Fibroblast of skin of abdomen (primary cell): ENCODE data around the gene WDR19.
"Not testable (repeated sequence)": the region's sequence is repeated elsewhere in the genome, so short reads cannot be mapped to it uniquely, and the experiment has no call there.

ENCODE experiments used
- DNase-seq: peaks from one replicate; pipeline ENCODE4 v3.0.0-alpha.2; 2013

The WDR19 gene

DNA sequence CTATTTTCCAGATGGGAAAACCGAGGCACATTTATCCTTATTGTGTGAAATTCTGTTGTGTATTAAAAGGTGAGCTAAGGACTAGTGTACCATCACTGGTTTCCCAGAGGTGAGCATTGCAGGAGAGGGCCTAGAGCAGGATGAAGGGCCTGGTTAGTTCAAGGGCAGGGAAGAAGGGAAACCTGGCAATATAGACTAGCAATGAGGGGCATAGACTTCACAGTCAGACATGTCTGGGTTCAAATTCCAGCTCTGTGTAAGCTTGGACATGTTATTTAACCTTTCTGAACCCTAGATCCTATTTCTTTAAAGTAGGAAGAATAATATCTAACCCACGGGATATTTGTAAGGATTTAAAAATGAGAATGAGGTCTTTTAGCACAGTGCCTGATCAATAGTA is 50.8 kb downstream of the WDR19 start:
- DNase-seq = no peak

DNA sequence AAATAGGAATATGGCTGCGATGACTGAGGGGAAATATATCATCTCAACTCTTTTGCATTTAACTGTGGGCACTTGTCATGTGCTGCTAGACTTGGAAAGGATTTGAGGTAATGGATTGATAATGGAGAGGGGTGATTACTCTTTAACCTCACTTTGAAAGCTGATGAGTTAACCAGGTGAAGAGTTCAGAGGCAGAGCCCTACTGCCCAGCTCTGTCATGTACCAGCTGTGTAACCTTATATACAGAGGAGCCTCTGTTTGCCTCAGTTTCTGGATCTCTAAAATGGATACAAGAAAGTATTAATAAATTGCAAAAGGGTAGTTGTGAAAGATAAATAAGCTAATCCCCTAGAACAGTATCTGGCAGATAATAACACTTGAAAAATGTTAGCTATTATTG is 51.5 kb downstream of the WDR19 start:
- DNase-seq = no peak

DNA sequence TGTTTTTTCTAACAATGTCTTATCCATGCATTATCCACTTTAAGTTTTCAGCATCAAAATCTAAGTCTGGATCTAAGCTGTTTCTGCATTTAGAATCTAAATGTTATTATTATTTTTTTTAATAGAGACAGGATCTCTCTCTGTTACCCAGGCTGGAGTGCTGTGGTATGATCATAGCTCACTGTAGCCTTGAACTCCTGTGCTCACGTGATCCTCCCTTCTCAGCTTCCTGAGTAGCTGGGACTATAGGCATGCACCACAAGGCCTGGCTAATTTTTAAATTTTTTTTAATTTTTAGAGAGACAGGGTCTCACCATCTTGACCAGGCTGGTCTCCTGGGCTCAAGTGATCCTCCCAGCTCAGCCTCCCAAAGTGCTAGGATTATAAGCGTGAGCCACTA is 52.7 kb downstream of the WDR19 start:
- DNase-seq = no peak

DNA sequence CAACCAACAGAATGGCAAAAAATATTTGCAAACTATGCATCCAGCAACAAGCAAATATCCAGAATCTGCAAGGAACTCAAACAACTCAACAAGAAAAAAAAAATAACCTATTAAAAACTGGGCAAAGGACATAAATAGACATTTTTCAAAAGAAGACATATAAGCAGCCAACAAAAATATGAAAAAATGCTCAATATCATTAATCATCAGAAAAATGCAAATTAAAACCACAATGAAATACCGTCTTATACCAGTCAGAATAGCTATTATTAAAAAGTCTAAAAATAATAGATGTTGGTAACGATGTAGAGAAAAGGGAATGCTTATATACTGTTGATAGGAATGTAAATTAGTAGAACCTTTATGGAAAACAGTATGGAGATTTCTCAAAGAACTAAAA is 53.4 kb downstream of the WDR19 start:
- no peak for DNase-seq

DNA sequence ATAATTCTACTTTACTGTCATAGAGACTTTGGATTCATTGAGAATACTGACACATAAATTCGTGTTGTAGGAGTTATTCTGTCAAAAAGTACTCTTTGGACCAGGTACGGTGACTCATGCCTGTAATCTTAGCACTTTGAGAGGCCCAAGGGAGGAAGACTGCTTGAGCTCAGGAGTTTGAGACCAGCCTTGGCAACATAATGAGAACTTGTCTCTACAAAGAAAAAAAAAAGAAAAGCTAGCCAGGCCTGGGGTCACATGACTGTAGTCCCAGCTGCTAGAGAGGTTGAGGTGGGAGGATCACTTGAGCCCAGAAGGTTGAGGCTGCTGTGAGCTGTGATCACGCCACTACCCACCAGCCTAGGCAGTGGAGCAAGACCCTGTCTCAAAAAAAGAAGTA is 54.9 kb downstream of the WDR19 start:
- DNase-seq = no peak

DNA sequence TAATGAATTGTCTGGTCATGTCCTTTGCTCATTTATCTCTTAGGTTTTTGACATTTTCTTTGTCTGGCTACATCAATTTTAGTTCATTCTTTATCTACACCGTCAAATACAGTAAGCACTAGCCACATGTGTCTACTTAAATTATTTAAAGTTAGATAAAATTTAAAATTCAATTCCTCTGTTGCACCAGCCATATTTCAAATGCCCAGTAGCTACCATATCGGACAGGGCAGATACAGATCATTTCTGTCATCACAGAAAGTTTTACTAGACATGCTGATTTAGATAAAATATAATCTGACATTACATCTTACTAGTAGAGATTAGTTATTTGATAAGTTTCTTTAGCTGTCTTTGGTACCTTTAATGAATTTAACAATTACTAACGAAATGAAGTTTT is 61.1 kb downstream of the WDR19 start:
- DNase-seq = no peak

DNA sequence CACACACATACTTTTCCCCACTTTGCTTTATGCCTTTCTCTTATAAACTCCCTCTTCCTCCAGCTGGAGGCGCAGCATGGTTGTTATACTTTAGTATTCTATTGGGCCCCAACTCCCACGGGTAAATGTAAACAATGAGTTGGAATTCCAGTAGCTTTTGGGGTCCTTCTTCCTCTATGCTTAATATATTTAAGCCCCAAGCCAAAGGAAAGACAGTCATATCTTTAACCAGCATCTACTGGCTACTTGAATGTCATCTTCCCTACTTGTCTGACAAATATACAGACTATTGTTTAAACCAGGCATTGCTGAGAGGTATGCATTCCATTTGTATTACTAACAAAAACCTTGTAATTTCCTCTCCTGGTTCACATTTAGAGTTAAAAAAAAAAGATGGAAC is 72.9 kb downstream of the WDR19 start:
- peak; percentile 61 for DNase-seq

DNA sequence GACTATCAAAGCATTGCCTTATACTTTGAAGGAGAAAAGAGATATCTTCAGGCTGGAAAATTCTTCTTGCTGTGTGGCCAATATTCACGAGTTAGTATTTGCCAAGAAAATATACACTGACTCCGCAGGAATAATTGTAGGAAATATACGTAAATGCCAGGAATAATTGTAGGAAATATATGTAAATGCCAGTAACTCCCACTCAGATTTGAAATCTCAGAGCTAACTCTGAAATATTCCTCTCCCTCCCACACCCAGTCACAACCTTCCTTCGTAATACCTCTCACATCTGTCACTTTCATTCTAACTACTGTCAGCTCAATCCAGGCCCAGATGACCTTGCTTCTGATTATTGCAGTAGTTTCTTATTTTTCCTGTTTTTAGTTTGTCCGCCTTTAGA is 73.5 kb downstream of the WDR19 start:
- DNase-seq = no peak

DNA sequence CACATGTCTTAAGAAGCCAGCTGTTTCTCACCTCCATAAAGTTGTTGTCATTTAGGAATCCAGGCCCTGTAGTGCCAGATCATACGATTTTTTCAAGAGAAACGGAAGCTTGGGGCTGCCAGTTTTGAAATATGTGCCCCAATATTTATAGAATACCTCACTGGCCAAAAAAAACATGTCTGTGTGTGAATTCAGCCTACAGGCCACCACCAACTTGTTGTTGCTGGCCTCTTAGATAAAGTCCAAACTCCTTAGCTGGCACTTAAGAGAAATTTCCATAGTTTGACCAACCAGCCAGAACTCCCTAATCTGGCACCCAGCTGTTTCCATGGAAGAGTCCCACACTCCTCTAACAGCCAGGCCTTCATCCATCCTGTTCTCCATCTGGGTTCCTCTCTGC is 74.1 kb downstream of the WDR19 start:
- no peak for DNase-seq

DNA sequence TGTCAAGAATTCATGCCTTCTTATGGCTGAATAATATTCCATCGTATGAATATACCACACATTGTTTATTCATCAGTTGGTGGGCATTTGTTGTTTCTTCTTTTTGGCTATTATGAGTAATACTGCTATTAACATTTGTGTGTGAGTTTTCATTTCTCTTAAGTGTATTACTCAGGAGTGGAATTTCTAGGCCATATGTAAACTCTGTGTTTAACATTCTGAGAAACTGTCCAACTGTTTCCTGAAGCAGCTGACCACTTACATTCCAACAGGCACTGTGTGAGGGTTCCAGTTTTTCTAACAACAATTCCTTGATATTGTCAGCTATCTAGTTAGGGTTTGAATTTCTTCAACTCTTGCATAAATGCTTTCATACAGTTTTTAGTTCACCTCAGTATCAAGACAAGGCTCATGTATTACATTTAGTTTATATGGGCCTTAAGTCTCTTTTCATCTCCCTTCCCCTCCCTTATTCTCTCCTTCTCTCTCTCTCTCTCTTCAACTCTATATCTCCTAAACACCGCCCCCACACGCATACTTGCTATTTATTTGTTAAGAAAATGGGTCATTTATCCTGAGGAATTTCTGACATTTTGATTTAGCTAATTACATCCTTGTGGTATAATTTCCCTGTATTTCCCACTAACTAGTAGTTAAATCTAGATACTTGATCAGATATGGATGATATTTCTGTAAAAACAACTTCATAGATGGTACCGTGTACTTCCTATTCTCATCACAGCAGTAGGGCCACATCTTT is 77.4 kb downstream of the WDR19 start:
- DNase-seq = peak; percentile 32

DNA sequence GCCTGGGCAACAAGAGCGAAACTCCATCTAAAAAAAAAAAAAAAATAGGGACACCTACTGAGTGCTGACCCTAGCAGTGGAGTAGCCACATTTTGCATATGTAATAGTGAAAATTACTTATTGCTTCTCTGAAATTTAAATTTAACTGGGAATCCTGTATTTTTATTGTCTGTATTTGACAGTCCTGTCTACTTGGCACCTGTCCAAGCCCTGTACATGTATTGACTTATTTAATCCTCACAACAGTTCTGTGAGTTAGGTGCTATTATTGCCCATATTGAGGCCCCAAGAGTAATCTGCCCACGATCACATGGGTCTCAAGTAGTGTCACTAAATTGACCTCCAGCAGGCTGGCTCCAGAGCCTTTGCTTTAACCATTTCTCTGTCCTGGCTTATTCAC is 81.6 kb downstream of the WDR19 start:
- DNase-seq = no peak

DNA sequence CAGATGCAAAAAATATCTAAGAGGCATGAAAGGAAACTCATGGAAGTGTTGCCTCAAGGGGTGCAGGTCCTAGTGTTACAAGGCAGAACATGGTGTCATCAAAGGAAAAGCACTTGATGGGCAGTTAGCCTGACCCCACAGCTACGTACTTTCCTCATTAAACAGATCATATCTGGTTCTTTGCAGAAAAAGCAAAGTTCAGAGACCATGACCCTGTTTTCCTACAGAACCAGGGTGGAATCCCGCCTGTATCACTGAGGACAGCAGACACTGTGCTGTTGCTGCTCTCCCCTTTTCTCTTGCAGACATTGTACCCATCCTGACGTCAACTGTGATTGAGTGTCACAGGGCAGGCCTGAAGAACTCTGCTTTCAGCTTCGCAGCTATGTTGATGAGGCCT is 92.2 kb downstream of the WDR19 start:
- DNase-seq = no peak

DNA sequence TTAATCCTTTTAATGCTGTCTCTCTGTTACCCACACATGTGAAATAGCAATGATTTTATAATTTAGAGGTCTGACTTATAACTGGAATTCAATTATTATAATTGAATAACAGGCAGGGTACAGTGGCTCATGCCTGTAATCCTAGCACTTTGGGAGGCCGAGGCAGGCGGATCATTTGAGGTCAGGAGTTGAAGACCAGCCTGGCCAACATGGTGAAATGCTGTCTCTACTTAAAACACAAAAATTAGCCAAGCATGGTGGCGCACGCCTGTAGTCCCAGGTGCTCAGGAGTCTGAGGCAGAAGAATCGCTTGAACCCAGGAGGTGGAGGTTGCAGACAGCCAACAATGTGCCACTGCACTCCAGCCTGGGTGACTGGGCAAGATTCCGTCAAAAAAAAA is 95.3 kb downstream of the WDR19 start:
- DNase-seq = not testable (repeated sequence)

DNA sequence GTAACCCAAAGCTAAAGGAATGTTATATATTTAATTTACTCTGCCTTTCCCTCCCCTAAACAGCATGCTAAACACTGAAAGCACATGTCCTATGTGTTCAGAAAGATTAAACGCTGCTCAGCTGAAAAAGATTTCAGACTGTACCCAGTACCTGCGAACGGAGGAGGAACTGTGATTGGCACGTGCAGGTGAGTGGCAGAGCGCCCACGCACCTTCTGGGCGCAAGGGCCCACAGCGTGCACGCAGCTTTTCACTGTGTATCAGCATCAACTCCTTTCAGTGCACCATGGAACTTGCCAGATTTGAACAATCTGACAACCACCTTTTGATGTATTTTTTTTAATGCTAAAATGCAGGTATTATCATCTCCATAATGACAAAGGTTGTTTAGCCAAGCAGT is 96.1 kb downstream of the WDR19 start:
- no peak for DNase-seq

DNA sequence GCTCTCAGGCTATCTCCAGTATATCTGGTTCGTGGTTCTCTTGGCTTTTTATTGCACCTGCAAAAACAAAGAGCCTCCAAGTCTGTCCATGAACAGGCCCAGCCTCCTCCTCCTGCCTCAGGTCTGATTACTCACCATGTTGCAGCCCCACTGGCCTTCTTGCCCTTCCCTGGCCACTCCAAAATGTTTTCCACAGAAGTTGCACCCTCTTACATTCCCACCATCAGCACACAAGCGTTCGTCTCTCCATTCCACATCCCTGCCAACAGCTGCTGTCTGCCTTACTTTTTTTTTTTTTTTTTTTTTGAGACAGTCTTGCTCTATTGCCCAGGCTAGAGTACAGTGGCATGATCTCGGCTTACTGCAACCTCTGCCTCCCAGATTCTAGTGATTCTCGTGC is 97.1 kb downstream of the WDR19 start:
- DNase-seq = no peak

DNA sequence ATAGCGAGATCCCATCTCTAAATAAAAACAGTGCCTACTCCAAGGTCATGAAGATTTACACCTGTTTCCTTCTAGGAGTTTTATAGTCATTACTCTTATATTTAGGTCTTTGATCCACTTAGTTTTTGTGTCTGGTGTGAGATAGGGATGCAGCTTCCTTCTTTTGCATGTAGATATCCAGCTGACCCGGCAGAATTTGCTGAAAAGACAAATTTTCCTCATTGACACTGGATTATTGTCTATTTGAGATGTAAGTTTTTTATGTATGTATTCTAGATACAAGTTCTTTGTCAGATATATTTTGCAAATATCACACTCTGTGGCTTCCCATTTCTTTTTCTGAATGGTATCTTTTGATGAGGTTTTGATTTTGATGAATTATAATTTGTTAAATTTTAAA is 98.4 kb downstream of the WDR19 start:
- DNase-seq = no peak

DNA sequence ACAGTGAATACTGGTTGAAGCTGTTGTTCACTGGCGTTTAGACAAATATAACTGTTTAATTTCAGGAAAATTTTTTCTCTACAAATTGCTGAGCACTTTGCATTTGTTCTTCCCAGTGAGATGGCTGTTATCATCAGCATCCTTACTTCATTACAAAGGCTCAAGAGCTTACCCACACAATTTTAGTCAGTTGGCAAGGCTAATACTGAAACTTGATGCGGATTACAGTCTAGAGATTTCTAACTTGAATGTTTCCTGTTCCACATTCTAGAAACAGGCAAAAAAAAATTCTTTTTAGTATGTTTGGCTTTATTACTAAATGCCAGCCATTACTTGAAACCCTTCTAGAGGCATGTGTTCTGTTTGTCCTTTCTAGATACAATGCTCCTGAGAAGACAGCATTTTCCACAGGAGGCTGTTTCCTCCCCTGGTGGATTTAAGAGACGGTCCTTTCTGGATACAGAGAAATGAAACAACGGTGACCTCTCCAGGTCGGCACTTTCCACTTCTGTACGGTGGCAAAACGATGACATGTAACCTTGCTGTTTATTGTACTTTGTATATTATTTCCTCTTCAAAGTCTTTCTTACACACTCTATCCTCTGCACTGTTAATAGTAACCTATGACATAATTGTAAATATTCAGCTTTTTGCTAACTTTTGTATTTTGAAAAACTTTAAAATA is 102.9 kb downstream of the WDR19 start:
- DNase-seq = no peak

DNA sequence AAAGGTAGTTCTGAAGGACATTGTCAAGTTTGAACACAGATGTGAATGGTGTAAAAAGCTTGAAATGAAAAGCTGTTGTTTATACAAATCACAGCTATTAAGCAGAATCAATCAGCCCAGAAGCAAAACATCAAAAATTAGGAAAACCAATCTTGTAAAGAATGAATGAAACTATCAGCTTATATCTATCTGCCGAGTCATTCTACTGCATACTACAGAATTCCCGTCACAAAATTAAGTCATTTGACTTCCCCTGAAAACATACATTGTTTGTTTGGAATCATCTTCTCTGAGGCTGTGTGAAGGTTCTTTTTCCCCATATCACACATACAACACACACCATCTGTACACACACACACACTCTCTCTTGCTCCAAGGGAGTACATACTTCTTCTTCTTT is 103.5 kb downstream of the WDR19 start:
- no peak for DNase-seq

DNA sequence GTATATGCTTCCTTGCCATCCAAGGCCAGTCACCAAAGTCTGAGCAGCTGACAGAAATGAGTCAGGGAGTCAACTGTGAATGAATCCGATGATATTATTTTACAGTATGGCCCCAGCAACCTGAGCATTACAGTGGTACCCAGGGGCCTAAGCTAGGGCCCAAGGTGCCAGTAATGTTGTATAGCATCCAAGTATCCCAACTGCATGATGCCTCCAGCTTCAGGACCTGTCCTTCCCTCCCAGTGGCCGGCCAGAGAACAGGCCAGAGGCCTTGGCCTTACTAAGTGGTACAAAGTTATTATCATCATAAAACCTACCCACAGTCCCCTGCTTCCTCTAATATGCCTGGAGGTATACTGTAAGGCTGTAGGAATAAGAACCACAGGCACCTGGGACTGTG is 103.9 kb downstream of the WDR19 start:
- DNase-seq = no peak

DNA sequence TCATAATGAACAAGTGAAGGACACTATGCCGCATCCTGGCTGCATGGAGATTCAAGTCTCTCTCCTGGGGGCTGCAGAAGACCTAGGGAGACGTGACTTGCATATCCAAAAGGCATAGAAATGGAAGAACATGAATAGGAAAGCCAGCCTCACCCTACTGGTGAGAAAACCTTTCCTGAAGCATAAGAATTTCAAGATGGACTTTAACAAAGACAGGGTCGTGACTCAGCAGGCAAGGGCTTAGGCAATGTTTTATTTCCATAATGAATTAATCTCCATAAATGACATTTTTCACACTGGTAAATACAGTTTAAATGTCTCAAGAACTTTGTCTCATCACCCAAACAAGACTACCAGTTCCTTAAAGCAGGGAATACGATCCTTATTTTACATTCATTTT is 104.9 kb downstream of the WDR19 start:
- DNase-seq = no peak

DNA sequence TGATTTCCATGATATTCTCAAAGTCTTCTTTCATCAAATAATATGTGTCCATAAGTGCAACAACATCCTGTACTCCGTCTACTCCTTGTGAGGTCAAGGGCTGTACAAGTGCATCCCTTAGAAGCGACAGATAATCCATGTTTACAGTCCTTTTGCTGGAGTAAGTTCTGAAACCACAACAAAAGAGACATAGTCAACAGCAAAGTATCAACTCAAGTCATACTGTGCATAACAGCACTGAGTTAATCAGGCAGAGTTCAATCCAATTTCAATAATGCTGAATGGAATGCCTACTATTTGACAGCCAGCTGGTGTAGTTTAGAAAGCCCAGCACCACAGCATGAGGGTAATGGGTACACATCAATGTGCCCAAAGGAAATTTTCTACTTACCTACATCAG is 109.4 kb downstream of the WDR19 start:
- DNase-seq = no peak

DNA sequence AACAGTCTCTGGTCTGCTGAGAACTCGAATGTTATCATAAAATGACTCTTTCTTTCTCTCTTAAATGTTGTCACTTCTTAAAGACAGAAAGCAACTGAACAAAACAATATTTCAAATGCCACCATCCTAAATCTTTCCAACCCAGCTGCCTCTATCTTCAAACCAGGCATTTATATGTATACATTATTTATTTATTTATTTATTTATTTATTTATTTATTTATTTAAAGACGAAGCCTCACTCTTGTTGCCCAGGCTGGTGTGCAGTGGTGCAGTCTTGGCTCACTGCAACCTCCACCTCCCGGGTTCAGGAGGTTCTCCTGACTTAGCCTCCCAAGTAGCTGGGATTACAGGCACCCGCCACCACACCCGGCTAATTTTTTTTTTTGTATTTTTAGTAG is 110.1 kb downstream of the WDR19 start:
- not testable (repeated sequence) for DNase-seq

DNA sequence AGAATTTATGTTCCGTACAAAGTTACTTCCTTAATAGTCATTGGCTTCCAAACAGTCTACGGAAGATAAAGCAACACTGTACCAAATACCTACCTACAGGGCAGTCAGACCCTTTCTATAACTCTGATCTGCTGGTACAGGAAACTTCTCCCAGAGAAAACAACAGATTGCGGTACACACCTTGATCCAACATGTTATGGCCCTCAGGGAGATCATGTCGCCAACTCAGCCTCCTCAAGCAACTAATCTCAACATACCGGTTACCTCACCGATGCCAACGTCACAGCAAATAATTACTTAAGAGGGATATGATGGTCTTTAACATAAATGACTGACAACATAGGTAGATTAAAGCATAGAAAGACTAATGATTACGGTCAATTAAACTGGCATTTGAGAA is 113.5 kb downstream of the WDR19 start:
- no peak for DNase-seq

DNA sequence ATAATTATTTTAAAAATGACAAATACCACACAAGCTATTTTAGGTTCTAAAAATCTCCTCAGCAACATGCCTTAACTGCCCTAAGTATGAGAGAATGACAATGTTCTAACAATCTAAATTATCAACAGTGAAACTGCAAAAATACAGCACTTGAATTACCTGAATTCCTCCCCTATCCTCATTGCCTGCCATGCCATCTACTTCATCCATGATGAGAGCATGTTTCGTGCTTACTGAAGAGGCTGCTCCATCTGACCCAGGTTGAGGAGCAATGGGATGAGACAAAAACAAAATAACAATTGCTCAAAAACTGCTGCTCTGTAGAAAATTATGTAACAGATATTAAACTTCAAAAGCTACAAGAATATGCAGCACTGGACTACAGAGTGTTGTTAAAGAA is 120.6 kb downstream of the WDR19 start:
- DNase-seq = no peak

DNA sequence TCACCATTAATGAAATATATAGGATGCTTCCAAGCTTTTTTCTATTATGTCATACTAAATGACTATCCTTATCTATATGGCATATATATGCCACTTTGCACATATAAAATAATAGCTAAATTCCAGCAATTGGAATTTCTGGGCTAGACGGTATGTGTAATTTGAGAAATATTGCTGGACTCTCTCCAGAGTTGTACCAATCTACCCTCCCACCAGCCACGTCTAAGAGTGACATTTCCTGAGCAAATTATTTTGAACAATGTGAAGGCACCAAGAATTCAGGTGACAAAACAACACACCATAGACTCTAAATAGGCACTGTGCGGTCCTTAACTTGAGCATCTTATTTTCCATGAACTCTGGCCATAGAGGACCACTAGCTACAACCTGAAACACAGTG is 121.5 kb downstream of the WDR19 start:
- no peak for DNase-seq
